GM13976 (cell line): ENCODE results near the gene SMAGP.
"Not testable (repeated sequence)": the region's sequence is repeated elsewhere in the genome, so short reads cannot be mapped to it uniquely, and the experiment has no call there.

ENCODE experiments used
- DNase-seq: peaks from one replicate; pipeline ENCODE4 v3.0.0; 2012; ENCODE audit warnings: low spot score
- CTCF ChIP-seq: IDR thresholded peaks from 2 replicates; pipeline ENCODE4 v1.5.1; 2012; ENCODE audit warnings: borderline replicate concordance, mild to moderate bottlenecking; ENCODE audit not compliant: insufficient read depth; ENCODE audit errors: extremely low read depth, missing control alignments, control extremely low read depth
- in situ Hi-C: fragments of 300-500 bp; cut with MboI; formaldehyde crosslinking; loops from one replicate; pipeline ENCODE4 v1.12.0; 2022; ENCODE audit warnings: low sequenced_read_pairs, mixed read lengths, inconsistent platforms; ENCODE audit not compliant: unreplicated experiment

Gene SMAGP

GRCh38 chr12:51270951-51271518 is 820 bp upstream of the SMAGP start:
- DNase-seq = no peak
- in situ Hi-C loops = no loop called here
- TF ChIP-seq CTCF = no peak

DNA sequence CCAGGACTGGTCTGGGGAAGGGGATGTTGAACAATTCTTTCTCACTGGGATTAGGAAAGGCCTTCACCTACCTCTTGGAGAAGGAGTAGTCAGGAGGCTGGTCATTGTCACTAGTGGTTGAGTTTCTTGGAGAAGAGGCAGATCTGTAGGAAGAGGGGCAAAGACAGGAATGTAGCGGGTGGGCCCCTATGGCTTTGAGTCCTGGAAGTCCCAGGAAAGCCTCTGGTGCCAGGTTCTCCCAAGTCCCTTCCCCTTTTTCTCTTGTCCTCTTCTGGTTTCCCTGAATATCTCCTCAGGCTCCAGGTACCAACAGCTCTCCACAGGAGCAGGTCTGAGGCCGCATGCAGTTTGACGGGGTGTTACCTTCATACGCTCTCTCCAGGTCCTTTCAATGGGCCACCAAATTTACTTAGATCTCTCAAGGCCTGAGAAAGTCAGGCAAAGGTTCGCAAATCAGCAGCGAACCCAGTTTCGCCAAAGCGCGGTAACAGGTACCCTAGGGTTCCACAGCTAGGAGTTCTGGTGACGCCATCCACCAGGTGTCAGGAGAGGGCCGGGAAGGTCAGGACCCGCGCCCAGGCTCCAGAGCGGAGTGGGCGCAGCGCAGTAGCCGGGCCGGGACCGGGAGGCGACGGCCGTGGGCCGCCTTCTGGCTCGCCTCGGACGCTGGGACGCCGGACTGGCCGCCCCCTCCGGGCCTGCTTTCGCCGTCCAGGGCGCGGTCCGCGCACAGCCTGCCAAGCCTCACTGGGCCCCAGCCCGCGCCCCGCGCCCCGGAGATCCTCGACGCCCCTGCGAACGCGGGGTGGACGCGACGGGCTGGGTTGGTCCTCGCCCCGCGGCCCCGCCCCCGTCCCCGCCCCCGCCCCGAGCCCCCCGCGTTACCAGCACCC is 795 bp downstream of the SMAGP start:
- peak; percentile 27 for TF ChIP-seq CTCF
- in situ Hi-C loops = no loop called here
- peak; percentile 68 for DNase-seq

- no peak for DNase-seq
- in situ Hi-C loops = no loop called here
- no peak for TF ChIP-seq CTCF
Observed at GRCh38 chr12:51265024-51265423, 5.2 kb downstream of the SMAGP start.

DNA sequence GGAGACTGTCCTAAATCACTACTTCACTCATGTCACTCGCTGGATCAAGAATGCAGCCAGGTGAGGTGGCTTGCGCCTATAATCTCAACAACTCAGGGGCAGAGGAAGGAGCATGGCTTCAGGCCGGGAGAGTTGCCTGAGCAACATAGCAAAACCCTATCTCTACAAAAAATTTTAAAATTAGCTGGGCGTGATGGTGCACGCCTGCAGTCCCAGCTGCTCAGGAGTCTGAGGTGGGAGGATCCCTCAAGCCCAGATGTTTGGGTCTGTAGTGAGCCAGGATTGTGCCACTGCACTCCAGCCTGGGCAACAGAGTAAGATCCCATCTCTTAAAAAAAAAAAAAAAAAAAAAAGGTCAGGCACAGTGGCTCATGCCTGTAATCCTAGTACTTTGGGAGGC is 5.9 kb downstream of the SMAGP start:
- DNase-seq = no peak
- in situ Hi-C loops = no loop called here
- no peak for TF ChIP-seq CTCF

- TF ChIP-seq CTCF = no peak
- no peak for DNase-seq
- in situ Hi-C loops = no loop called here
Observed at GRCh38 chr12:51263341-51263740, 6.9 kb downstream of the SMAGP start.

DNA sequence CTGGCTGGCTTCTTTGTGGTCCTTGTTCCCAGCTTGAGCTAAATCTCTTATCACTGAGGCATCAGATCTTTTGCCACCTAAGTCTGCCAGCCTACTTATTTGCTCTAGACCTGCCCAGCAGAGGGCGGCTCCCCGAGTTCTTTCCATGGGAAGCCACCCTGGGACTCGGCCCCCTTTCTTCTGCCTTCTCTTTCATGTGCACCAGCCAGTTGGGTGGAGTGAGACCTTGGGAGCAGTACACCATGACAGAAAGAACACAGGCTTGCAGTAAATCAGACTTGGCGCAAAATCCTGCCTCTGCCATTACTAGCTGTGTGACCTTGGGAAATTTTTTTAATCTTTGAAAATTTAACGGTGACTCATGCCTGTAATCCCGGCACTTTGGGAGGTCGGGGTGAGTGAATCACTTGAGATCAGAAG is 7.4 kb downstream of the SMAGP start:
- peak; percentile 10 for TF ChIP-seq CTCF
- DNase-seq = no peak
- in situ Hi-C loops = no loop called here

GRCh38 chr12:51259600-51259999 is 10.6 kb downstream of the SMAGP start:
- in situ Hi-C loops, DNase-seq: not testable (repeated sequence)
